ENCODE data around the gene CFAP251.

Gene CFAP251

DNA sequence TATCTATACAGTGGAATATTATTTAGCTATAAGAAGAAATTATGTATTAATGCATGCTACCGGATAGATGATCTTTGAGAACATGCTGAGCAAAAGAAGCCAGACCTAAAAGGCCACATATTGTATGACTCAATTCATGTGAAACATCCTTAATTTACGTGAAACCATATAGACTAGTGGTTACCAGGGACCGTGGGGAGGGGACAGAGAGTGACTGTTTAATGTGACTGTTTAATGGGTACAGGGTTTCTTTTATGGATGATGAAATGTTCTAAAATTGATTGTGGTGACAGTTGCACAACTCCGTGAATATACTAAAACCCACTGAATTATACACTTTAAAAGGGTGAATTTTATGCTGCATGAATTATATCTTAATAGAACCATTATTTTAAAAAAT is 94.7 kb downstream of the CFAP251 start:
- in situ Hi-C loops (cut with MboI; ENCODE audit: low pct_unique_long_range_greater_than_20kb, low sequenced_read_pairs, unreplicated experiment) = no loop called here
- TF ChIP-seq, protein P1, sequence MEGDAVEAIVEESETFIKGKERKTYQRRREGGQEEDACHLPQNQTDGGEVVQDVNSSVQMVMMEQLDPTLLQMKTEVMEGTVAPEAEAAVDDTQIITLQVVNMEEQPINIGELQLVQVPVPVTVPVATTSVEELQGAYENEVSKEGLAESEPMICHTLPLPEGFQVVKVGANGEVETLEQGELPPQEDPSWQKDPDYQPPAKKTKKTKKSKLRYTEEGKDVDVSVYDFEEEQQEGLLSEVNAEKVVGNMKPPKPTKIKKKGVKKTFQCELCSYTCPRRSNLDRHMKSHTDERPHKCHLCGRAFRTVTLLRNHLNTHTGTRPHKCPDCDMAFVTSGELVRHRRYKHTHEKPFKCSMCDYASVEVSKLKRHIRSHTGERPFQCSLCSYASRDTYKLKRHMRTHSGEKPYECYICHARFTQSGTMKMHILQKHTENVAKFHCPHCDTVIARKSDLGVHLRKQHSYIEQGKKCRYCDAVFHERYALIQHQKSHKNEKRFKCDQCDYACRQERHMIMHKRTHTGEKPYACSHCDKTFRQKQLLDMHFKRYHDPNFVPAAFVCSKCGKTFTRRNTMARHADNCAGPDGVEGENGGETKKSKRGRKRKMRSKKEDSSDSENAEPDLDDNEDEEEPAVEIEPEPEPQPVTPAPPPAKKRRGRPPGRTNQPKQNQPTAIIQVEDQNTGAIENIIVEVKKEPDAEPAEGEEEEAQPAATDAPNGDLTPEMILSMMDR (IDR thresholded peaks at IDR 0.05; ENCODE audit: extremely low read depth, insufficient read depth, missing control alignments) = no peak
- DNase-seq (ENCODE audit: low spot score) = no peak

- in situ Hi-C loops (cut with MboI; ENCODE audit: low pct_unique_long_range_greater_than_20kb, low sequenced_read_pairs, unreplicated experiment) = no loop called here
- no peak for DNase-seq (ENCODE audit: low spot score)
- TF ChIP-seq, protein P1 (IDR thresholded peaks at IDR 0.05; ENCODE audit: extremely low read depth, insufficient read depth, missing control alignments) = no peak
Measured at GRCh38 chr12:122013791-122014590, 95.6 kb downstream of the CFAP251 start.

GRCh38 chr12:122014781-122015180 is 96.4 kb downstream of the CFAP251 start:
- DNase-seq (ENCODE audit: low spot score) = no peak
- in situ Hi-C loops (cut with MboI; ENCODE audit: low pct_unique_long_range_greater_than_20kb, low sequenced_read_pairs, unreplicated experiment) = no loop called here
- TF ChIP-seq, protein P1 (IDR thresholded peaks at IDR 0.05; ENCODE audit: extremely low read depth, insufficient read depth, missing control alignments) = no peak

DNA sequence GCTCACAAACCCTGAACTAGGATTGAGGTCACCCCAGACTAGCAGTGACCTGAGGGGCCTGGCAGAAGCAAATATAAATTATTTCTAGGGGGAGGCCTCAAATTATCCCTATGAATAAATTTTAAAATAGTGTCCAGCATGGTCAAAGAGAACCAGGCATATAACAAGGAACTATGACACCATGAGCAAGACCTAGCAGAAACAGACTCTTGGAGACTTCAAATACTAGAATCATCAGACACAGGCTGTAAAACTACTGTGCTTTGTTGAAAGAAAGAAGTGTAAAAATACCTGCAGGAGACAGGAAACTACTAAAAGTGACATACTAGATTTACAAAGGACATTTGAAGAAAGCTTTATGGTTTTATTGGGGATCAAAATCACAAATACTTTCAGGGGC is 100.1 kb downstream of the CFAP251 start:
- TF ChIP-seq, protein P1 (IDR thresholded peaks at IDR 0.05; ENCODE audit: extremely low read depth, insufficient read depth, missing control alignments) = no peak
- no peak for DNase-seq (ENCODE audit: low spot score)
- in situ Hi-C loops (cut with MboI; ENCODE audit: low pct_unique_long_range_greater_than_20kb, low sequenced_read_pairs, unreplicated experiment) = no loop called here

GRCh38 chr12:122018937-122019336 is 100.5 kb downstream of the CFAP251 start:
- in situ Hi-C loops (cut with MboI; ENCODE audit: low pct_unique_long_range_greater_than_20kb, low sequenced_read_pairs, unreplicated experiment) = no loop called here
- no peak for DNase-seq (ENCODE audit: low spot score)
- TF ChIP-seq, protein P1 (IDR thresholded peaks at IDR 0.05; ENCODE audit: extremely low read depth, insufficient read depth, missing control alignments) = no peak

- in situ Hi-C loops (cut with MboI; ENCODE audit: low pct_unique_long_range_greater_than_20kb, low sequenced_read_pairs, unreplicated experiment) = no loop called here
- no peak for DNase-seq (ENCODE audit: low spot score)
- TF ChIP-seq, protein P1 (IDR thresholded peaks at IDR 0.05; ENCODE audit: extremely low read depth, insufficient read depth, missing control alignments) = no peak
Measured at GRCh38 chr12:122020795-122021192, 102.4 kb downstream of the CFAP251 start.
